SK-N-MC (cell line): Measurements from ENCODE around the gene PC.
"Not testable (repeated sequence)": the region's sequence is repeated elsewhere in the genome, so short reads cannot be mapped to it uniquely, and the experiment has no call there.

Experiments
- DNase-seq: peaks from one replicate; pipeline ENCODE4 v3.0.0-alpha.2; 2011; ENCODE audit warnings: low read depth, low spot score
- H3K27ac ChIP-seq: fragments of 200-600 bp; sonication (generic); 2 replicates; pipeline ENCODE4 v1.5.1; 2016; ENCODE audit warnings: mixed run types
- H3K36me3 ChIP-seq: fragments of 200-600 bp; sonication (generic); 2 replicates; pipeline ENCODE4 v1.6.1; 2017; ENCODE audit warnings: antibody characterized with exemption, low read length, mixed read lengths; ENCODE audit not compliant: insufficient read depth
- H3K4me3 ChIP-seq: fragments of 200-600 bp; sonication (generic); 2 replicates; pipeline ENCODE4 v1.5.1; 2016
- H3K9ac ChIP-seq: fragments of 200-600 bp; sonication (generic); 2 replicates; pipeline ENCODE4 v1.8.0; 2017; ENCODE audit warnings: mixed run types, mixed read lengths; ENCODE audit not compliant: insufficient read length
- H3K9me3 ChIP-seq: fragments of 200-600 bp; sonication (generic); 2 replicates; pipeline ENCODE4 v1.6.1; 2017; ENCODE audit warnings: low read depth, mild to moderate bottlenecking, antibody characterized with exemption, low read length, moderate library complexity, mixed read lengths
- EZH2 ChIP-seq: fragments of 200-600 bp; sonication (generic); IDR thresholded peaks from one replicate; pipeline ENCODE4 v1.6.1; 2017; ENCODE audit warnings: antibody characterized with exemption
- FOXP2 ChIP-seq: optimal IDR thresholded peaks from 2 replicates; pipeline ENCODE3; 2011; ENCODE audit warnings: mild to moderate bottlenecking, moderate library complexity; ENCODE audit not compliant: insufficient read depth; ENCODE audit errors: extremely low read length, control extremely low read depth
- POLR2AphosphoS5 ChIP-seq: IDR thresholded peaks from 2 replicates; pipeline ENCODE4 v1.6.1; 2012; ENCODE audit warnings: mild to moderate bottlenecking, low read depth, low read length, borderline replicate concordance

The PC gene, protein sequence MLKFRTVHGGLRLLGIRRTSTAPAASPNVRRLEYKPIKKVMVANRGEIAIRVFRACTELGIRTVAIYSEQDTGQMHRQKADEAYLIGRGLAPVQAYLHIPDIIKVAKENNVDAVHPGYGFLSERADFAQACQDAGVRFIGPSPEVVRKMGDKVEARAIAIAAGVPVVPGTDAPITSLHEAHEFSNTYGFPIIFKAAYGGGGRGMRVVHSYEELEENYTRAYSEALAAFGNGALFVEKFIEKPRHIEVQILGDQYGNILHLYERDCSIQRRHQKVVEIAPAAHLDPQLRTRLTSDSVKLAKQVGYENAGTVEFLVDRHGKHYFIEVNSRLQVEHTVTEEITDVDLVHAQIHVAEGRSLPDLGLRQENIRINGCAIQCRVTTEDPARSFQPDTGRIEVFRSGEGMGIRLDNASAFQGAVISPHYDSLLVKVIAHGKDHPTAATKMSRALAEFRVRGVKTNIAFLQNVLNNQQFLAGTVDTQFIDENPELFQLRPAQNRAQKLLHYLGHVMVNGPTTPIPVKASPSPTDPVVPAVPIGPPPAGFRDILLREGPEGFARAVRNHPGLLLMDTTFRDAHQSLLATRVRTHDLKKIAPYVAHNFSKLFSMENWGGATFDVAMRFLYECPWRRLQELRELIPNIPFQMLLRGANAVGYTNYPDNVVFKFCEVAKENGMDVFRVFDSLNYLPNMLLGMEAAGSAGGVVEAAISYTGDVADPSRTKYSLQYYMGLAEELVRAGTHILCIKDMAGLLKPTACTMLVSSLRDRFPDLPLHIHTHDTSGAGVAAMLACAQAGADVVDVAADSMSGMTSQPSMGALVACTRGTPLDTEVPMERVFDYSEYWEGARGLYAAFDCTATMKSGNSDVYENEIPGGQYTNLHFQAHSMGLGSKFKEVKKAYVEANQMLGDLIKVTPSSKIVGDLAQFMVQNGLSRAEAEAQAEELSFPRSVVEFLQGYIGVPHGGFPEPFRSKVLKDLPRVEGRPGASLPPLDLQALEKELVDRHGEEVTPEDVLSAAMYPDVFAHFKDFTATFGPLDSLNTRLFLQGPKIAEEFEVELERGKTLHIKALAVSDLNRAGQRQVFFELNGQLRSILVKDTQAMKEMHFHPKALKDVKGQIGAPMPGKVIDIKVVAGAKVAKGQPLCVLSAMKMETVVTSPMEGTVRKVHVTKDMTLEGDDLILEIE

DNA sequence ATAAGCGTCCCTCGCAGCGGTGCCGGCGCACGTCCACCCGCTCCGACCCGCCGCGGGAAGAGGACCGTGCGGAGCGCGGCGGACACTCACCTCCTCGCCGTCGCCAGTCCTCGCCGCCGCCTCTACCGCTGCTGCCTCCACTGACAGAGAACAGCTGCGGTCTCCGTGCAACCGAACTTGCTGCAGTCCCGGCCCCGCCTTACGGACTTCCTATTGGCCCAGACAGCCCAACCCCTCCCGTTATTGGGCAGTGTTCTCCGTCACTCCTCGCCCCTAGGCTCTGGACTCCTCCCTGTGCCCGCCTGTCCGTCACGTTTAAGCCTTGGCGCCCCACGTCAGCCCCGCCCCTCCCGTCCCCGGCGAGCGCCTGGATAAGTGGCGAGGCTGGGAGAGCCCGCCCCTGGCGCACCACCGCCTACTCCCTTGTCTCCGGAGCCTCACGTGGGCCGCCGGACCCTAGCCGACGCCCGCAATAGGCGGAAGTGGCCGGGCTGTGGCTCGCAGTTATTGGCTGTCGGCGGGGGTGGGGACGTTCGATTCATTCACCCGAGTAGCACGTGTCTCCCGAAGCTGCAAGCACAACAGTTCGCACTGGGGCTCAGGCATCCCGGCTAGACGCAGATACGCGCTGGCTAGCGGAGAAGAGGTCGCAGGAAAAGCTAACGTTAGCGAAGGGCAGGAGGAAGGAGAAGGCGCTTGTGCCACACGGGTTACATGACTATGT, at the start of gene PC:
Gene PC (minus strand): TSS at position 152 of the 724 bp plus-strand sequence. CDS start 86,224 bp downstream, outside the sequence.
- TF ChIP-seq FOXP2, result peak; percentile 22
- peak; percentile 62 for TF ChIP-seq POLR2AphosphoS5
- TF ChIP-seq EZH2, result no peak
- Histone ChIP-seq H3K36me3 (no peaks in the 10 kb centered on the region), H3K9ac (peak within 1 kb of the TSS; percentile 63), H3K27ac (no peak within 1 kb of the TSS), H3K9me3 (no peaks in the 10 kb centered on the region), H3K4me3 (peak within 1 kb of the TSS; percentile 91)
- DNase-seq, result peak; percentile 95

DNA sequence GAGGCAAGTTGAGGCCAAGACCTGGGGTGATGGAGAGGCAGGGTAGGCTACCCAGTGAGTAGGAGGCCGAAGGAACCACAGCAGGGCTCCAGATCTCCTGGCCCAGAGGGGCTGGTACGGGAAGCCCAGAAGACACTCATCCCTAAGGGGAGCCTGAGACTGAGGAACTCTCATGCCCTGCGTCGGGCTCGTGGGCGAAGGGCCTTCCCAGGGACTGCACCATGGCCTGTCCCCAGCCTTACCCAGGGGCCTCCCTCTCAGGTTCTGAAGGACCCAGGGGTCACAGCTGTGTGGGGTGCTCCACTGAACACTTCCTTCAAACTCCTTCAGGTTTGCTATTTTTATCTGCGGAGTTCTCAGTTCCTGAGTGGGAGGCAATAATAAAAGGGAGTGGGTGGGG, 48.9 kb upstream of the PC start:
- Histone ChIP-seq H3K9ac (no peak overlapping the region), H3K36me3 (no peaks in the 10 kb centered on the region), H3K9me3 (no peaks in the 10 kb centered on the region), H3K4me3 (peak overlapping the region; percentile 74), H3K27ac (peak overlapping the region; percentile 94)
- TF ChIP-seq EZH2, result no peak
- TF ChIP-seq POLR2AphosphoS5, result no peak
- TF ChIP-seq FOXP2, result no peak
- DNase-seq, result no peak

DNA sequence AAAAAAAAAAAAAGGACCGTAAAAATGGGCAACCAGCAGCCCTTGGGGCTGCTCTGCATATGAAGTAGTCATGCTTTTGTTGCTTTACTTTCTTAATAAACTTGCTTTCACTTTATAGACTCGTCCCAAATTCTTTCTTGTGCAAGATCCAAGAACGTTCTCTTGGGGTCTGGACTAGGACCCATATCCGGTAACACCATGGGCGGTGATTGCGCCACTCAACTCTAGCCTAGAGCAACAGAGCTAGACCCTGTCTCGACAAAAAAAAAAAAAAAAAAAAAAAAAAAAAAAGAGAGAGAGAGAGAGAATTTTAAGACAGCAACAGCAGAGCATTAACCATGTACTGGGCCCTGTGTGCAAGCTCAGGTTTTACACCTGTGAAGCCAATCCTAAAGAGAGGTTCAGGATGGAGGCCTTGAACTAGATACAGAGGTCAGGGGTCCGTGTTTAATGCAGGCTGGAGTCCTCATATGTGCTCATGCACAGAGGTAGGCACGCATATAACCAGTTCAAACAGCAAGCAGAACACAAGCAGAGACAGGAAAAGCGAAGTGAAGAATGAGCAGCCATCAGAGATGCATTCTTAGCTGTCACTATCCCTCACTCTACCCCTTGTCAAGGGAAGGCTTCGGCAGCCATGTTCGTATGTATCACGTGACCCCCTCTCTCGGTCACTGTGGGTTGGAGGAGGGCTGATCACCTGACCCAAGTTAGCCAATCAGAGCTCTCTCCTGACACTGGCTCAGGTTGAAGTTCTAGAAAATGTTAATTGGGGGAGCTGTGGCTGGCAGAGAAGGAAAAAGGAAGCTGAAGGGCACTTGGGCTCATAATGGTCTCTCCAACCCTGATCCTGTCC, 48.1 kb upstream of the PC start:
- H3K27ac ChIP-seq, result peak overlapping the region; percentile 94
- peak; percentile 80 for DNase-seq

GRCh38 chr11:67005200-67005599, 47.0 kb upstream of the PC start:
- not testable (repeated sequence) for DNase-seq, H3K9me3 ChIP-seq, H3K36me3 ChIP-seq, H3K9ac ChIP-seq, H3K4me3 ChIP-seq, H3K27ac ChIP-seq

More for the DNA sequence above, 48.1 kb upstream of the PC start:
- H3K4me3 ChIP-seq, result peak overlapping the region; percentile 74
- H3K36me3 ChIP-seq, result no peaks in the 10 kb centered on the region
- peak overlapping the region; percentile 53 for H3K9ac ChIP-seq
- TF ChIP-seq FOXP2 (no peak), POLR2AphosphoS5 (no peak), EZH2 (no peak)
- H3K9me3 ChIP-seq, result no peaks in the 10 kb centered on the region

GRCh38 chr11:67002921-67003411, 44.8 kb upstream of the PC start:
- no peaks in the 10 kb centered on the region for H3K9me3 ChIP-seq
- H3K4me3 ChIP-seq, result no peak overlapping the region
- DNase-seq, result no peak
- no peaks in the 10 kb centered on the region for H3K36me3 ChIP-seq
- TF ChIP-seq POLR2AphosphoS5 (no peak), FOXP2 (no peak), EZH2 (no peak)
- no peak overlapping the region for H3K9ac ChIP-seq
- no peak overlapping the region for H3K27ac ChIP-seq

- no peak for DNase-seq
- no peak overlapping the region for H3K27ac ChIP-seq
- H3K4me3 ChIP-seq, result no peak overlapping the region
- no peak overlapping the region for H3K9ac ChIP-seq
- H3K36me3 ChIP-seq, result no peaks in the 10 kb centered on the region
- H3K9me3 ChIP-seq, result no peaks in the 10 kb centered on the region
- TF ChIP-seq EZH2 (no peak), POLR2AphosphoS5 (no peak)
Measured at GRCh38 chr11:67002297-67002913, 44.2 kb upstream of the PC start.

GRCh38 chr11:67001332-67001731, 43.1 kb upstream of the PC start:
- H3K27ac ChIP-seq, result no peak overlapping the region
- no peak for TF ChIP-seq FOXP2
- no peak for TF ChIP-seq POLR2AphosphoS5
- TF ChIP-seq EZH2, result no peak
- H3K9me3 ChIP-seq, result no peaks in the 10 kb centered on the region
- H3K9ac ChIP-seq, result no peak overlapping the region
- H3K4me3 ChIP-seq, result no peak overlapping the region
- DNase-seq, result no peak
- H3K36me3 ChIP-seq, result no peaks in the 10 kb centered on the region
